Spleen (tissue), 11 donors: ENCODE data around the gene CEP97. TPM values are rescaled to one million over a fixed set of nuclear protein-coding genes. Genes with fewer than 3 reads are reported as not detected.
"Not testable (repeated sequence)": the region's sequence is repeated elsewhere in the genome, so short reads cannot be mapped to it uniquely, and the experiment has no call there.

Experiments
- DNase-seq: peaks from one replicate; pipeline ENCODE4 v3.0.0-alpha.2; 2020
- H3K27ac ChIP-seq, 8 donors: fragments of 200-600 bp; sonication (generic) in 7 of 8; 1 replicate in 4 of 8; 2 replicates in 4 of 8; pipeline versions ENCODE4 v1.5.0 to v1.8.0; 2016 to 2021; ENCODE audit warnings: inconsistent platforms in 4 of 8, mild to moderate bottlenecking in 4 of 8, moderate library complexity in 1 of 8
- H3K27me3 ChIP-seq, 7 donors: fragments of 200-600 bp; sonication (generic) in 6 of 7; replicated peaks in 1 of 7; 1 replicate in 4 of 7; 2 replicates in 3 of 7; pipeline versions ENCODE4 v1.5.0 to v1.8.0; 2016 to 2021; ENCODE audit warnings: inconsistent platforms in 3 of 7, mild to moderate bottlenecking in 1 of 7
- H3K36me3 ChIP-seq, 6 donors: fragments of 200-600 bp; sonication (generic) in 5 of 6; 1 replicate in 4 of 6; 2 replicates in 2 of 6; pipeline versions ENCODE4 v1.5.0 to v1.8.0; 2016 to 2021; ENCODE audit warnings: inconsistent platforms in 2 of 6
- H3K4me1 ChIP-seq, 6 donors: fragments of 200-600 bp; sonication (generic) in 5 of 6; 1 replicate in 3 of 6; 2 replicates in 3 of 6; pipeline versions ENCODE4 v1.5.0 to v1.8.0; 2016 to 2021; ENCODE audit warnings: inconsistent platforms in 3 of 6
- H3K4me3 ChIP-seq, 8 donors: fragments of 200-600 bp; sonication (generic) in 7 of 8; 1 replicate in 4 of 8; 2 replicates in 4 of 8; pipeline versions ENCODE4 v1.5.0 to v1.8.0; 2016 to 2021; ENCODE audit warnings: inconsistent platforms in 4 of 8, mild to moderate bottlenecking in 4 of 8, moderate library complexity in 2 of 8
- H3K9me3 ChIP-seq, 8 donors: fragments of 200-600 bp; sonication (generic) in 7 of 8; 1 replicate in 4 of 8; 2 replicates in 4 of 8; pipeline versions ENCODE4 v1.5.0 to v1.8.0; 2016 to 2021; ENCODE audit warnings: inconsistent platforms in 4 of 8
- CTCF ChIP-seq, 11 experiments: fragments of 200-600 bp in 7 of 11; fragments of 450-650 bp in 4 of 11; sonication (generic) in 4 of 11; IDR thresholded peaks in 8 of 11; conservative IDR thresholded peaks in 3 of 11; 1 replicate in 7 of 11; 2 replicates in 4 of 11; pipeline versions ENCODE4 v1.4.0 to v1.8.0; 2016 to 2021; ENCODE audit warnings: antibody characterized with exemption in 11 of 11, inconsistent platforms in 4 of 11, mild to moderate bottlenecking in 1 of 11
- POLR2A ChIP-seq, 3 donors: fragments of 450-650 bp; IDR thresholded peaks; one replicate each; pipeline ENCODE4 v1.5.1; 2017; ENCODE audit warnings: antibody characterized with exemption in 3 of 3, mild to moderate bottlenecking in 1 of 3
- POLR2AphosphoS5 ChIP-seq, 3 donors: sonication (generic); formaldehyde crosslinking; IDR thresholded peaks; one replicate each; pipeline ENCODE4 v1.5.1; 2017; ENCODE audit warnings: antibody characterized with exemption in 3 of 3
- WGBS, 5 donors: extraction: QIAGEN DNeasy Blood & Tissue Kit in 3 of 5; methylation state at CpG; one replicate each; pipeline versions ENCODE4 v1.1.5 to v1.1.7; 2013 to 2018; 5-methylcytosine and 5-hydroxymethylcytosine counted together
- intact Hi-C: fragments of 100-400 bp; cut with DNase I; formaldehyde crosslinking; loops from one replicate; pipeline ENCODE4 v1.15.0; 2023; ENCODE audit warnings: low total_unique reads
- polyA plus RNA-seq, 3 donors: library from polyadenylated mRNA; stranded (reverse); fragments of 200-250 nt; gene quantifications; one replicate each; pipeline ENCODE4 v1.2.1, GENCODE V29; 2013
- total RNA-seq, 7 donors: library from RNA; depleted of rRNA in 3 of 7; stranded (reverse); fragments of >200 nt in 3 of 7; fragmentation: NEBNext Ultra II Directional in 4 of 7; extraction: Animal tissue kit (Norgen Biotek cat#: 25700) in 4 of 7; gene quantifications; one replicate each; pipeline versions ENCODE4 v1.1.0 to v1.2.1, GENCODE V29; 2016 to 2021
- donor health status: healthy with polysubstance abuse.
- donor health status: DM: no; HTN: no; CAD: no; lungs with moderate emphysema.
- donor health status: DM: no; HTN: no; CAD: no.
- donor health status: Bipolar disorder and iron deficiency.
- donor health status: healthy.
- donor health status: DM: no; HTN: no; CAD: no.
- donor health status: DM: yes; HTN: yes; CAD: no.

The CEP97 gene
- total and polyA plus RNA-seq, 10 donors = 1.00 to 18.2 (median 9.3) TPM

- intact Hi-C loops = no loop called here
- WGBS, 5 donors = 80 to 90% (median 87%) methylated on average over 7 of the region's 7 CpGs
These were observed 22.4 kb upstream of the CEP97 start for GRCh38 chr3:101701696-101702634.

GRCh38 chr3:101702726-101703125 is 21.7 kb upstream of the CEP97 start:
- Histone ChIP-seq H3K27ac (no peak overlapping the region), H3K4me3 (no peak overlapping the region), H3K9me3 (no peaks in the 10 kb centered on the region), H3K36me3 (no peaks in the 10 kb centered on the region), H3K4me1 (no peaks in the 10 kb centered on the region), H3K27me3 (no peaks in the 10 kb centered on the region)
- WGBS, 5 donors = 87 to 98% (median 92%) methylated on average over 1 of the region's 1 CpG
- no peak for TF ChIP-seq POLR2A (IDR thresholded peaks at IDR 0.05)
- TF ChIP-seq CTCF (IDR thresholded peaks at IDR 0.05 in 8 of 11, conservative IDR thresholded peaks at IDR 0.05 in 3 of 11) = no peak
- TF ChIP-seq POLR2AphosphoS5 (IDR thresholded peaks at IDR 0.05) = no peak
- intact Hi-C loops = no loop called here
- no peak for DNase-seq

More at GRCh38 chr3:101701696-101702634, 22.4 kb upstream of the CEP97 start:
- no peaks in the 10 kb centered on the region for H3K9me3 ChIP-seq
- no peaks in the 10 kb centered on the region for H3K27me3 ChIP-seq
- peak overlapping the region in 2 of 8 donors; percentile 35 to 42 for H3K27ac ChIP-seq
- TF ChIP-seq POLR2A (IDR thresholded peaks at IDR 0.05) (no peak), CTCF (IDR thresholded peaks at IDR 0.05 in 8 of 11, conservative IDR thresholded peaks at IDR 0.05 in 3 of 11) (no peak), POLR2AphosphoS5 (IDR thresholded peaks at IDR 0.05) (no peak)
- H3K4me1 ChIP-seq = no peaks in the 10 kb centered on the region
- H3K36me3 ChIP-seq = no peaks in the 10 kb centered on the region
- no peak for DNase-seq
- no peak overlapping the region for H3K4me3 ChIP-seq

GRCh38 chr3:101703169-101703568 is 21.2 kb upstream of the CEP97 start:
- H3K4me3 ChIP-seq = no peak overlapping the region
- 74 to 98% (median 88%) methylated on average over 2 of the region's 2 CpGs for WGBS, 5 donors
- no peaks in the 10 kb centered on the region for H3K4me1 ChIP-seq
- DNase-seq = no peak
- H3K27ac ChIP-seq = no peak overlapping the region
- intact Hi-C loops = no loop called here
- H3K9me3 ChIP-seq = no peaks in the 10 kb centered on the region
- H3K27me3 ChIP-seq = no peaks in the 10 kb centered on the region
- H3K36me3 ChIP-seq = no peaks in the 10 kb centered on the region
- TF ChIP-seq CTCF (IDR thresholded peaks at IDR 0.05 in 8 of 11, conservative IDR thresholded peaks at IDR 0.05 in 3 of 11) (no peak), POLR2A (IDR thresholded peaks at IDR 0.05) (no peak), POLR2AphosphoS5 (IDR thresholded peaks at IDR 0.05) (no peak)

GRCh38 chr3:101704639-101705038 is 19.8 kb upstream of the CEP97 start:
- H3K36me3 ChIP-seq, H3K9me3 ChIP-seq, H3K27ac ChIP-seq, DNase-seq, intact Hi-C loops, H3K4me1 ChIP-seq, H3K27me3 ChIP-seq, H3K4me3 ChIP-seq: not testable (repeated sequence)
- 61 to 81% (median 66%) methylated on average over 2 of the region's 2 CpGs for WGBS, 5 donors
